ENCODE results near the gene PKP1.

DNA sequence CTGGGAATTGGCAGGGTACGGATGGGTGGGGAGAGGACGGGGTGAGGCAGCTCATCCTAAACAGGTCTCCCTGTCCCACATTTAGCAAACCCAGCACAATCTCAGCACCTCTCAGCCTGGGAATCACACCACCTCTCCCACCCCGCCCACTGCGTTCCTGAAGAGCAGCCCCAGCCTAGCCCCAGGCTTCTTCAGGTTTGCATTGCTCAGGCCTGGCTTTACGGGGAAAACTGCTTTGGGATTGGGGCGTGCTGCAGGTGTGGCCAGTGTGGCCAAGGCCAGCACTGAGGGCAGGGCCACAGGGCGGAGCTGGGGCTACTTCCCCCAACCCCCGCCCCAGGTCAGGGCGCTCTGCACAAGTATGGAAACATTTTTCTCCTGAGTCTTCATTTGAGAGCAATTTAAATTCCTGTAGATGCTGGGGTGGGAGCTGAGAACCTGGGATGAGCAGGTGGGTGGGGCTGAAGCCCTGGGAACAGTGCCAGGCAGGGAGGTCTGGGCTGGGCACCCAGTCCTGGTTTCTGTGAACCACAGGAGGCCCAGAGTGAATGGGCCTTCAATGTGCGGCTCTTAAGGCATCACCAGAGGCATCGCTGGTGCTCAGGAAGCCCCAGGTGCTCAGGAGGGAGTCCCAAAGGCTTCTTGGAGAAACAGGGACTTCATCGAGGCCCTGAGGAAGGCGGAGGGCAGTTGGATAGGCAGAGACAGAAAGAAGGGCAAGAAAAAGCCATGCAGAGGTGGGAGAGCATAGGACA is 70.1 kb downstream of the PKP1 start:
- TF ChIP-seq POLR2A (IDR thresholded peaks at IDR 0.05) (no peak), POLR2AphosphoS5 (IDR thresholded peaks at IDR 0.05) (no peak)
- TF ChIP-seq, protein P1, sequence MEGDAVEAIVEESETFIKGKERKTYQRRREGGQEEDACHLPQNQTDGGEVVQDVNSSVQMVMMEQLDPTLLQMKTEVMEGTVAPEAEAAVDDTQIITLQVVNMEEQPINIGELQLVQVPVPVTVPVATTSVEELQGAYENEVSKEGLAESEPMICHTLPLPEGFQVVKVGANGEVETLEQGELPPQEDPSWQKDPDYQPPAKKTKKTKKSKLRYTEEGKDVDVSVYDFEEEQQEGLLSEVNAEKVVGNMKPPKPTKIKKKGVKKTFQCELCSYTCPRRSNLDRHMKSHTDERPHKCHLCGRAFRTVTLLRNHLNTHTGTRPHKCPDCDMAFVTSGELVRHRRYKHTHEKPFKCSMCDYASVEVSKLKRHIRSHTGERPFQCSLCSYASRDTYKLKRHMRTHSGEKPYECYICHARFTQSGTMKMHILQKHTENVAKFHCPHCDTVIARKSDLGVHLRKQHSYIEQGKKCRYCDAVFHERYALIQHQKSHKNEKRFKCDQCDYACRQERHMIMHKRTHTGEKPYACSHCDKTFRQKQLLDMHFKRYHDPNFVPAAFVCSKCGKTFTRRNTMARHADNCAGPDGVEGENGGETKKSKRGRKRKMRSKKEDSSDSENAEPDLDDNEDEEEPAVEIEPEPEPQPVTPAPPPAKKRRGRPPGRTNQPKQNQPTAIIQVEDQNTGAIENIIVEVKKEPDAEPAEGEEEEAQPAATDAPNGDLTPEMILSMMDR (IDR thresholded peaks at IDR 0.05 in 8 of 11, conservative IDR thresholded peaks at IDR 0.05 in 3 of 11) = no peak
